Type B pancreatic cell (in vitro differentiated cells): ENCODE measurements around the gene SBNO2. TPM values are rescaled to one million over a fixed set of nuclear protein-coding genes. Genes with fewer than 3 reads are reported as not detected.

ENCODE experiments used
- DNase-seq: peaks from one replicate; pipeline ENCODE4 v3.0.0; 2021; ENCODE audit warnings: mixed read lengths; ENCODE audit not compliant: unreplicated experiment; ENCODE audit errors: extremely low spot score
- H3K27ac Mint-ChIP-seq: 2 replicates; pipeline ENCODE4 v1.8.0; 2021; ENCODE audit warnings: mild to moderate bottlenecking, mixed read lengths
- H3K27me3 Mint-ChIP-seq: 2 replicates; pipeline ENCODE4 v1.8.0; 2021; ENCODE audit warnings: mixed read lengths
- H3K36me3 Mint-ChIP-seq: 2 replicates; pipeline ENCODE4 v1.8.0; 2021; ENCODE audit warnings: mixed read lengths
- H3K4me1 Mint-ChIP-seq: one replicate; pipeline ENCODE4 v1.8.0; 2021; ENCODE audit warnings: mixed read lengths; ENCODE audit not compliant: unreplicated experiment
- H3K4me3 Mint-ChIP-seq: 2 replicates; pipeline ENCODE4 v1.8.0; 2021; ENCODE audit warnings: mild to moderate bottlenecking, mixed read lengths
- H3K9me3 Mint-ChIP-seq: 2 replicates; pipeline ENCODE4 v1.8.0; 2021; ENCODE audit warnings: mixed read lengths
- total RNA-seq: library from RNA; stranded (reverse); gene quantifications from 2 replicates; pipeline ENCODE4 v1.2.1, GENCODE V29; 2021; ENCODE audit warnings: low replicate concordance
- TF ChIP-seq, protein P1 (sequence below): fragments of 200-600 bp; sonication (generic); conservative IDR thresholded peaks from 2 replicates; pipeline ENCODE4 v1.5.0; 2021; ENCODE audit warnings: antibody characterized with exemption, mild to moderate bottlenecking

Gene SBNO2
- total RNA-seq, 1 donor from 2014 or later = 45.5 TPM

- Mint-ChIP-seq H3K9me3 (no peaks in the 10 kb centered on the region), H3K27me3 (no peaks in the 10 kb centered on the region), H3K27ac (no peak overlapping the region), H3K36me3 (no peaks in the 10 kb centered on the region), H3K4me3 (no peak overlapping the region), H3K4me1 (peaks cover 4% of the 10 kb centered on the region)
- TF ChIP-seq, protein P1, sequence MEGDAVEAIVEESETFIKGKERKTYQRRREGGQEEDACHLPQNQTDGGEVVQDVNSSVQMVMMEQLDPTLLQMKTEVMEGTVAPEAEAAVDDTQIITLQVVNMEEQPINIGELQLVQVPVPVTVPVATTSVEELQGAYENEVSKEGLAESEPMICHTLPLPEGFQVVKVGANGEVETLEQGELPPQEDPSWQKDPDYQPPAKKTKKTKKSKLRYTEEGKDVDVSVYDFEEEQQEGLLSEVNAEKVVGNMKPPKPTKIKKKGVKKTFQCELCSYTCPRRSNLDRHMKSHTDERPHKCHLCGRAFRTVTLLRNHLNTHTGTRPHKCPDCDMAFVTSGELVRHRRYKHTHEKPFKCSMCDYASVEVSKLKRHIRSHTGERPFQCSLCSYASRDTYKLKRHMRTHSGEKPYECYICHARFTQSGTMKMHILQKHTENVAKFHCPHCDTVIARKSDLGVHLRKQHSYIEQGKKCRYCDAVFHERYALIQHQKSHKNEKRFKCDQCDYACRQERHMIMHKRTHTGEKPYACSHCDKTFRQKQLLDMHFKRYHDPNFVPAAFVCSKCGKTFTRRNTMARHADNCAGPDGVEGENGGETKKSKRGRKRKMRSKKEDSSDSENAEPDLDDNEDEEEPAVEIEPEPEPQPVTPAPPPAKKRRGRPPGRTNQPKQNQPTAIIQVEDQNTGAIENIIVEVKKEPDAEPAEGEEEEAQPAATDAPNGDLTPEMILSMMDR = no peak
- no peak for DNase-seq
Measured at GRCh38 chr19:1157931-1158884, 15.9 kb downstream of the SBNO2 start.

DNA sequence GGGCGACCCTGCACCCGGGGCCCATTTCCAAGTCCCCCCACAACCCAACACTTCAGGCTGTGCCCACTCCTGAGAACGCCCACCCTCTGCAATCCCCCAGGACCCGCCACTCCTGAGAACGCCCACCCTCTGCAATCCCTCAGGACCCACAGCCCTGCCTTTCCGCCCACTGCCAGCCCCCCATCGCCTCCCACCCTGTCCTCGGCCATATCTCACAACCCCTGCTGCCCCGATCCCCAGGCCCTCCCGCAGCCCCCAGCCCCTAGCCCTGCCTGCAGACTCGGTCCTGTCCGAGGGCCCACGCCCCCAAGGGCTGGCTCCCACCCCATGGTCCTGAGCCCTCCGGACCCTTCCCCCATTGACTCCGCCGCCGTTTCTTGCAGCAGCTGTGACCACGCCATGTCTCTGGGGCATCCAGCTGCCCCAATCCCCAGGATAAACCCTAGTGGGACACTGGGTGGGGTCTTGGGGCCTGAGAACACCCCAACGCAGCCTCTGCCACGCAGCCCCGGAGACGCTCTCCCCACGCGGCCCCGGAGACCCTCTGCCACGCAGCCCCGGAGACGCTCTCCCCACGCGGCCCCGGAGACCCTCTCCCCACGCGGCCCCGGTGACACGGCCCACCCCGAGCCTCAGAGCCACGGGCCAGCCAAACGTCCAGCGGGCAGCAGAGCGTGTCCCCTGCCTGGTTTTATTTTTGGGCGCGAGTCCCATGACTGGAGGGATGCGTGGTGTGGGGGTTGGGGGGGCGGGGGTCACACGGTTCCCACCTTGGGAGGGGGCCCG is 17.0 kb downstream of the SBNO2 start:
- Mint-ChIP-seq H3K4me1 (peaks cover 4% of the 10 kb centered on the region), H3K4me3 (no peak overlapping the region), H3K27me3 (no peaks in the 10 kb centered on the region), H3K27ac (no peak overlapping the region), H3K36me3 (no peaks in the 10 kb centered on the region), H3K9me3 (no peaks in the 10 kb centered on the region)
- no peak for DNase-seq
- TF ChIP-seq, protein P1 = no peak

DNA sequence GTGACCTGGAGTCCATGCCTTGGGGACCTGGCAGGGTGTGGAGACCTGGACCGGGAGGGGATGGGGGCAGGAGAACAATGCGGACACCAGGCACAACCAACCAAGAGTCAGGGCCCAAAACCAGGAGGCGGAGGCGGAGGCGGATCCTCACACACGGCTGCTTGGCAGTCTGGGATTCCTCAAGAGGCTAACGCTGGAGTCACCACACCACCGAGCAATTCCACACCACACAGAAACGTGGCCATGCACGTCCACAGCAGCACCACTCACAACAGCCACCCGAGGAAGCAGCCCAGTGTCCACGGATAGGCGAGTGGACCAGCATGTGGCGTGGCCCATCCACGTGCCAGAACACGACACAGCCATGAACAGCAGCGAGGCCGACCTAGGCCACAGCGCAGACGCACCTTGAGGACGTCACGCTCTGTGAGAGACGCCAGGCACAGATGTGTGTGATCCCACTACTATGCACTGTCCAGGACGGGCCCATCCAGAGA is 17.7 kb downstream of the SBNO2 start:
- Mint-ChIP-seq H3K27me3 (no peaks in the 10 kb centered on the region), H3K27ac (peak overlapping the region; percentile 50), H3K9me3 (no peaks in the 10 kb centered on the region), H3K36me3 (no peaks in the 10 kb centered on the region), H3K4me1 (no peaks in the 10 kb centered on the region), H3K4me3 (no peak overlapping the region)
- DNase-seq = no peak
- TF ChIP-seq, protein P1 = no peak

- no peak for DNase-seq
- Mint-ChIP-seq H3K36me3 (no peaks in the 10 kb centered on the region), H3K27ac (no peak overlapping the region), H3K9me3 (no peaks in the 10 kb centered on the region), H3K4me3 (no peak overlapping the region), H3K4me1 (no peaks in the 10 kb centered on the region), H3K27me3 (no peaks in the 10 kb centered on the region)
- TF ChIP-seq, protein P1 = no peak
Measured at GRCh38 chr19:1155352-1156304, 18.4 kb downstream of the SBNO2 start.
